AG09319 (cell line): ENCODE data around the gene TTYH2.

Source experiments
- DNase-seq: peaks from one replicate; pipeline ENCODE4 v3.0.0-alpha.2; 2010; ENCODE audit warnings: low read depth; ENCODE audit errors: extremely low read depth
- TF ChIP-seq, protein P1 (sequence below): IDR thresholded peaks from 2 replicates; pipeline ENCODE4 v1.5.1; 2011; ENCODE audit warnings: low read depth, mild to moderate bottlenecking, inconsistent platforms, low read length, moderate library complexity

Gene TTYH2

DNA sequence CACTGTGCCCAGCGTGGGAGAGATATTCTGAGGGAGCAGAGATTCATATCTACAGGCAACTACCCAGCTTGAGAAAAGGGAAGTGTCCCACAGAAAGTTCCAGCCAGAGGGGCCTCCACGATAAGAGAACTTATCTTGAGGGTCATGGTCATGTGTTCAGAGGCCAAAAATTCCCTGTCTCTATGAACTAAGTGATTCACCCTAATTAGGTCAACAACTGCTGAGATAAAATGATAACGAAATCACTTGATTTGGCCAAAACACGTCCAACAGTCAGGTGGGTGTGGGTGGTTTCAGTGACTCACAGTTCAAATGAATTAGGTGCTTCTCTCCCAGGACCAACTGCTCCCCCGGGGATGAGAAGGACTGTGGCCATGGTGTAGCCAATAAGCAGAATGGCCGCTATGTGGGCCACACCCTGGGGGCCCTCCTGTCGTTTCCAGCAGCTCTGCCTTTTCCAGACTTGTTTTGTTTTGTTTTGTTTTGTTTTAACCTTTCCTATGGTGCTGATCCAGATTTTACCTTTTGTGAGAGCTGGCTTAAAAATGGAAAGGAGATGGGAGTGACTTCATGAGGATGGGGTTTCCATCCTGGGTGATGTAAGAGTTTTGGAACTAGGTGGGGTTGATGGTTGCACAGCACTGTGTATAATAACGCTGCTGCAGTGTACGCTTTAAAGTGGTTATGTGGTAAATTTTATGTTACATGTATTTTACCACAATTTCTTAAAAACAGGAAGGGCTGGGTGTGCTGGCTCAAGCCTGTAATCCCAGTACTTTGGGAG, 69.4 kb downstream of the TTYH2 start:
- TF ChIP-seq, protein P1, sequence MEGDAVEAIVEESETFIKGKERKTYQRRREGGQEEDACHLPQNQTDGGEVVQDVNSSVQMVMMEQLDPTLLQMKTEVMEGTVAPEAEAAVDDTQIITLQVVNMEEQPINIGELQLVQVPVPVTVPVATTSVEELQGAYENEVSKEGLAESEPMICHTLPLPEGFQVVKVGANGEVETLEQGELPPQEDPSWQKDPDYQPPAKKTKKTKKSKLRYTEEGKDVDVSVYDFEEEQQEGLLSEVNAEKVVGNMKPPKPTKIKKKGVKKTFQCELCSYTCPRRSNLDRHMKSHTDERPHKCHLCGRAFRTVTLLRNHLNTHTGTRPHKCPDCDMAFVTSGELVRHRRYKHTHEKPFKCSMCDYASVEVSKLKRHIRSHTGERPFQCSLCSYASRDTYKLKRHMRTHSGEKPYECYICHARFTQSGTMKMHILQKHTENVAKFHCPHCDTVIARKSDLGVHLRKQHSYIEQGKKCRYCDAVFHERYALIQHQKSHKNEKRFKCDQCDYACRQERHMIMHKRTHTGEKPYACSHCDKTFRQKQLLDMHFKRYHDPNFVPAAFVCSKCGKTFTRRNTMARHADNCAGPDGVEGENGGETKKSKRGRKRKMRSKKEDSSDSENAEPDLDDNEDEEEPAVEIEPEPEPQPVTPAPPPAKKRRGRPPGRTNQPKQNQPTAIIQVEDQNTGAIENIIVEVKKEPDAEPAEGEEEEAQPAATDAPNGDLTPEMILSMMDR: no peak
- no peak for DNase-seq

DNA sequence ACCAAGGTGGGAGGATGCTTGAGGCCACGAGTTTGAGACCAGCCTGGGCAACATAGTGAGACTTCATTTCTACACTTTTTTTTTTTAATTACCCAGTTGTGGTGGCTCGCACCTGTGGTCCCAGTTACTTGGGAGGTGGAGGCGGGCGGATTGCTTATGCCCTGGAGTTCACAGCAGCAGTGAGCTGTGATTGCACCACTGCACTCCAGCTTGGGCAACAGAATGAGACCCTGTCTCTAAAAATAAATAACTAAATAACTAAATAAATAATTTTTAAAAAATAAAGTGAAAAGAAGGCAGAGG, 70.0 kb downstream of the TTYH2 start:
- TF ChIP-seq, protein P1: no peak
- no peak for DNase-seq

DNA sequence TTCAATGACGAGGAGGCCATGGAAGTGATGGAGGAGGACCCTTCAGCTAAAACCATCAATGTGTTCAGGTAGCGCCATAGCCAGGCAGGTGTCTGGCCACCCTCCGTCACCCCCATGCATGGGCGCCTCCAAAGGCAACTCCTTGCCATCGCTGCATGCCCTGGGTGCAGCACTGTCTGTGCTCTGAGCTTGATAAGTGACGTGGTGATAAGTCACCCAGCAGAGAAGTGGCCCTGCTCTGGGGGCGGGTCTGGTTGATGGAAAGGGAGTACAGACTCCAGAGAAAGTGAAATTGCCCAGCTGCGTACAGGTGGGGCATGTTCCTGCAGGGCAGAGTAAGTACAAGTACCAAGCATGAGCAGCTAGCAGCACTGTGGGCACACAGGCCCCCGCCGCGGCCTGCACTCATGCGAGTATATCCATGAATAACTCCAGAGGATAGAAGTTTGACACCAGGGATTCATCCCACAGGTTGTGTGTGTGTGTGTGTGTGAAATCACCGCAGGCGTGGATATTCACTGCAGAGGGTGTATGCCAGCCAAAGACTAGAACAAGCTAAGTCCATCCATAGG, 73.7 kb downstream of the TTYH2 start:
- DNase-seq: no peak
- TF ChIP-seq, protein P1: no peak

DNA sequence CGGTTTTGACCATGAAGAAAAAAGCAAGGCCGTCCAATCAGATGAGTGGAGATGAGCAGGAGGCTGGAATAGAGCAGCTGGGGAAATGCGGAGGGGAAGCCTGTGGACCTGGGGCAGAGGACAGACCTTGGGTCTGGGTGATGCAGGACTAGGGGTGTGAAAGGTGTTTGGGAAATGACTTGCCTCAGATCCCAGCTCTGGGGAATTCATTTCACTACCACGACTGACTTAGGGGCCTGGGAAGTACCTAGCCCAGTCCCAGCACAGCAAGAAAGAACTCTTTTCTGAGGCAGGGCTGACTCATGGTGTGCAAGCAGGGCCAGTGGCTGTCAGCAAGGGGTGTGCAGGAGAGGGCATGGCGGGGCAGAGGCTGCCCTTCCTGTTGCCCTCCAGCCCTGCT, 75.4 kb downstream of the TTYH2 start:
- TF ChIP-seq, protein P1: no peak
- DNase-seq: no peak

DNA sequence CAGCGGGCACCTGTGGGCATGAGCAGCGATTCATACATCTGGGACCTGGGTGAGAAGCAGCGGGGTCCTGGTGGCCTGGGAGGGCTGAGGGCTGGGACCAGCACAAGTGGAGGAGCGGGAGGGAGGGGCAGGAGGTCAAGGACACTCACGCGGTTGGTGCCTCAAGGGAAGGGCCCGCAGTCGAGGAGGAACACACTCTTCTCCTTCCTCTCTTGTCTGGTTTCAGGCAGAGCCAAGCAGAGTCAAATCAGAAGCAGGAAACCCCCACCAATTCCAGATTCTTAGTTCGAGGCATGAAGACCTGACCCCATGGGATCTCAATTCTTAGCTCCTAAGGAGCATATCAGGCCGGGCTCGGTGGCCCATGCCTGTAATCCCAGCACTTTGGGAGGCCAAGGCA, 76.3 kb downstream of the TTYH2 start:
- no peak for DNase-seq
- TF ChIP-seq, protein P1: no peak

DNA sequence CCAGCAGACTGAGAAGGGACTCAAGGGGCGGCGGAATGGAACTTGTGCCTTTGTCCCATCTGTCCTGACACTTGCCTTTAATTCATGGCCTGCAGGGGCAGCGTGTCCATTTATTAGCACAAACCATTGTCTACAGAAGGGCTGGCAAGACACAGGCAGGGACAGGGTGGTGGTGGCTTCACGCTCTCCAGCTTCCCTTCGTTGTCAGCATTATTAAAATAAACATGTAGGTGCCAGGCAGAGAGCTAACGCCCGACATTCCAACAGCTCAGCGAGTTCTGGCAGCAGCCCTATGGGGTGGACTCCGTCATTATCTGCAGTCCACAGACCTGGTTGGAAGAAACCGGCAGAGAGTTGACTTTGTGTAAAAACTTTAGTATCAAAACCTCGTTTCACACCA, 77.0 kb downstream of the TTYH2 start:
- no peak for DNase-seq
- TF ChIP-seq, protein P1: no peak

DNA sequence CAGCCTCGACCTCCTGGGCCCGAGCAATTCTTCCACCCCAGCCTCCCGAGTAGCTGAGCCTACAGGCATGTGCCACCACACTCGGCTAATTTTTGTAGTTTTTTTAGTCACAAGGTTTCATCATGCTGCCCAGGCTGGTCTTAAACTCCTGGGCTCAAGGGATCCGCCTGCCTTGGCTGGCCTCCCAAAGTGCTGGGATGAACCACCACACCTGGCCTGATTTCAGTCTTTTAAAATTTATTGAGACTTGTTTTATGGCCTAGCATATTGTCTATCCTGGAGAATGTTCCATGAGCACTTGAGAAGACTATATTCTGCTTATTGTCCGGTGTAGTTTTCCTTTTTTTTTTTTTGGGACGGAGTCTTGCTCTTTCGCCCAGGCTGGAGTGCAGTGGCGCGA, 79.1 kb downstream of the TTYH2 start:
- TF ChIP-seq, protein P1: no peak
- no peak for DNase-seq
